Uterus (tissue), 4 donors: Measurements from ENCODE around the gene PPP2R5E. TPM values are rescaled to one million over a fixed set of nuclear protein-coding genes. Genes with fewer than 3 reads are reported as not detected.
"Not testable (repeated sequence)": the region's sequence is repeated elsewhere in the genome, so short reads cannot be mapped to it uniquely, and the experiment has no call there.

ENCODE experiments used
- DNase-seq, 2 donors: peaks; one replicate each; pipeline ENCODE4 v3.0.0-alpha.2; 2019 to 2020
- H3K27ac ChIP-seq, 2 donors: fragments of 200-600 bp; sonication (generic); 1 replicate in 1 of 2; 2 replicates in 1 of 2; pipeline ENCODE4 v1.5.1; 2016 to 2018
- H3K27me3 ChIP-seq, 2 donors: fragments of 200-600 bp; sonication (generic); one replicate each; pipeline ENCODE4 v1.5.1; 2018 to 2019; ENCODE audit warnings: control low read depth in 1 of 2
- H3K36me3 ChIP-seq, 2 donors: fragments of 200-600 bp; sonication (generic); one replicate each; pipeline ENCODE4 v1.5.1; 2019; ENCODE audit warnings: control low read depth in 1 of 2
- H3K4me1 ChIP-seq, 2 donors: fragments of 200-600 bp; sonication (generic); one replicate each; pipeline ENCODE4 v1.5.1; 2018 to 2019; ENCODE audit warnings: control low read depth in 1 of 2
- H3K4me3 ChIP-seq, 2 donors: fragments of 200-600 bp; sonication (generic); 1 replicate in 1 of 2; 2 replicates in 1 of 2; pipeline ENCODE4 v1.5.1; 2018 to 2019; ENCODE audit warnings: mild to moderate bottlenecking in 1 of 2
- H3K9me3 ChIP-seq, 2 donors: fragments of 200-600 bp; sonication (generic); one replicate each; pipeline ENCODE4 v1.5.1; 2019; ENCODE audit warnings: control low read depth in 1 of 2
- CTCF ChIP-seq, 4 experiments: fragments of 200-600 bp in 2 of 4; fragments of 450-650 bp in 2 of 4; sonication (generic) in 2 of 4; IDR thresholded peaks; one replicate each; pipeline ENCODE4 v1.5.1; 2016 to 2019; ENCODE audit warnings: antibody characterized with exemption in 4 of 4, mild to moderate bottlenecking in 2 of 4, moderate library complexity in 1 of 4
- POLR2A ChIP-seq, 2 donors: fragments of 450-650 bp; IDR thresholded peaks; one replicate each; pipeline ENCODE4 v1.6.1; 2016; ENCODE audit warnings: antibody characterized with exemption in 2 of 2, mild to moderate bottlenecking in 1 of 2, moderate library complexity in 1 of 2
- intact Hi-C: fragments of 100-400 bp; cut with DNase I; formaldehyde crosslinking; loops from one replicate; pipeline ENCODE4 v1.15.1; 2023; ENCODE audit warnings: low total_unique reads
- total RNA-seq, 4 donors: library from RNA; depleted of rRNA in 3 of 4; stranded (reverse); fragments of >200 nt in 3 of 4; gene quantifications; one replicate each; pipeline versions ENCODE4 v1.1.0 to v1.2.4, GENCODE V29; 2014 to 2023
- donor health status: DM: yes; HTN: yes; CAD: no.

Gene PPP2R5E
- total RNA-seq, result 10 to 100 TPM; 20.0 to 62.0 (median 42.3) TPM

GRCh38 chr14:63543000-63543825 lies at the start of gene PPP2R5E:
Gene PPP2R5E (minus strand): TSS chr14:63543377. CDS start chr14:63539685, 3,692 bp downstream.
- no peaks in the 10 kb centered on the region for H3K27me3 ChIP-seq
- peak; percentile 98 for DNase-seq
- intact Hi-C loops, result loop anchor here (10.0 kb wide), 1 partner anchor 148 kb away; no protein-coding TSS in a partner anchor
- peaks cover 0 to 5% of the 10 kb centered on the region in 2 donors for H3K4me1 ChIP-seq
- H3K27ac ChIP-seq, result peak within 1 kb of the TSS; percentile 88 to 89
- peak within 1 kb of the TSS; percentile 92 to 96 for H3K4me3 ChIP-seq
- no peaks in the 10 kb centered on the region for H3K36me3 ChIP-seq
- H3K9me3 ChIP-seq, result no peaks in the 10 kb centered on the region
- TF ChIP-seq POLR2A (IDR thresholded peaks at IDR 0.05) (peak; percentile 41 to 74), CTCF (IDR thresholded peaks at IDR 0.05) (peak in 3 of 4 experiments; percentile 6 to 24 (median 11))

GRCh38 chr14:63583046-63583445 lies 39.9 kb upstream of the PPP2R5E start:
- H3K4me1 ChIP-seq, intact Hi-C loops, H3K9me3 ChIP-seq, DNase-seq, H3K36me3 ChIP-seq, H3K27me3 ChIP-seq, H3K4me3 ChIP-seq, H3K27ac ChIP-seq: not testable (repeated sequence)

GRCh38 chr14:63581491-63581890 lies 38.3 kb upstream of the PPP2R5E start:
- Histone ChIP-seq H3K36me3 (no peaks in the 10 kb centered on the region), H3K27ac (no peak overlapping the region), H3K27me3 (no peaks in the 10 kb centered on the region), H3K9me3 (no peaks in the 10 kb centered on the region), H3K4me1 (no peaks in the 10 kb centered on the region), H3K4me3 (no peak overlapping the region)
- intact Hi-C loops, result no loop called here
- no peak for DNase-seq
- TF ChIP-seq CTCF (IDR thresholded peaks at IDR 0.05) (no peak), POLR2A (IDR thresholded peaks at IDR 0.05) (no peak)

- no peaks in the 10 kb centered on the region for H3K36me3 ChIP-seq
- no peak overlapping the region for H3K4me3 ChIP-seq
- H3K27me3 ChIP-seq, result no peaks in the 10 kb centered on the region
- TF ChIP-seq POLR2A (IDR thresholded peaks at IDR 0.05) (no peak), CTCF (IDR thresholded peaks at IDR 0.05) (no peak)
- intact Hi-C loops, result no loop called here
- no peak overlapping the region for H3K27ac ChIP-seq
- H3K9me3 ChIP-seq, result no peaks in the 10 kb centered on the region
- DNase-seq, result no peak
- no peaks in the 10 kb centered on the region for H3K4me1 ChIP-seq
Measured at GRCh38 chr14:63578300-63578699, 35.1 kb upstream of the PPP2R5E start.

- H3K4me3 ChIP-seq, result no peak overlapping the region
- no peaks in the 10 kb centered on the region for H3K36me3 ChIP-seq
- DNase-seq, result no peak
- H3K27me3 ChIP-seq, result no peaks in the 10 kb centered on the region
- no peaks in the 10 kb centered on the region for H3K9me3 ChIP-seq
- TF ChIP-seq POLR2A (IDR thresholded peaks at IDR 0.05) (no peak), CTCF (IDR thresholded peaks at IDR 0.05) (no peak)
- intact Hi-C loops, result no loop called here
- H3K4me1 ChIP-seq, result no peaks in the 10 kb centered on the region
- no peak overlapping the region for H3K27ac ChIP-seq
Measured at GRCh38 chr14:63573581-63573980, 30.4 kb upstream of the PPP2R5E start.
